Caco-2 (cell line): ENCODE data around the gene RASSF4. TPM values are rescaled to one million over a fixed set of nuclear protein-coding genes. Genes with fewer than 3 reads are reported as not detected.

Experiments
- BruUV-seq: library from RNA; stranded (reverse); fragments of 400-500 nt; replicated peaks from 2 replicates; lab custom pipeline; 2021; lab: Mats Ljungman, UMichigan
- CTCF ChIA-PET: fragments of 300-600 bp; sonication (Branson Sonifier 250); formaldehyde crosslinking; loops from one replicate; lab custom pipeline; 2022; ENCODE audit warnings: antibody characterized with exemption; lab: Charles Lee
- POLR2A ChIA-PET: fragments of 300-600 bp; sonication (Branson Sonifier 250); formaldehyde crosslinking; loops from one replicate; lab custom pipeline; 2022; ENCODE audit warnings: antibody characterized with exemption; lab: Charles Lee
- DNase-seq, 2 experiments: peaks; one replicate each; pipeline versions ENCODE4 v3.0.0 to v3.0.0-alpha.2; 2020 to 2022
- H3K27me3 ChIP-seq: replicated peaks from 2 replicates; pipeline ENCODE4 v1.6.0; 2011; ENCODE audit warnings: low read length; ENCODE audit not compliant: control insufficient read depth, insufficient read depth
- H3K36me3 ChIP-seq: 2 replicates; pipeline ENCODE4 v1.5.1; 2011; ENCODE audit warnings: low read length; ENCODE audit not compliant: control insufficient read depth, insufficient read depth
- H3K4me1 ChIP-seq: fragments of 250-450 bp; sonication (Bioruptor Pico); 2 replicates; pipeline ENCODE4 v1.5.1; 2020; ENCODE audit warnings: mild to moderate bottlenecking
- H3K4me3 ChIP-seq: 2 replicates; pipeline ENCODE4 v1.5.1; 2011; ENCODE audit warnings: low read depth, mild to moderate bottlenecking, control low read depth, low read length
- H3K9me3 ChIP-seq: fragments of 250-450 bp; sonication (Bioruptor Pico); 2 replicates; pipeline ENCODE4 v1.5.1; 2020; ENCODE audit warnings: mild to moderate bottlenecking, moderate library complexity
- H3K27ac Mint-ChIP-seq: one replicate; pipeline ENCODE4 v1.8.0; 2022; ENCODE audit warnings: mixed read lengths; ENCODE audit not compliant: unreplicated experiment
- H3K27me3 Mint-ChIP-seq: one replicate; pipeline ENCODE4 v1.8.0; 2022; ENCODE audit warnings: mixed read lengths; ENCODE audit not compliant: insufficient read depth, unreplicated experiment
- H3K36me3 Mint-ChIP-seq: one replicate; pipeline ENCODE4 v1.8.0; 2022; ENCODE audit warnings: mild to moderate bottlenecking, mixed read lengths; ENCODE audit not compliant: insufficient read depth, unreplicated experiment
- H3K4me1 Mint-ChIP-seq: one replicate; pipeline ENCODE4 v1.8.0; 2022; ENCODE audit warnings: low read depth, mixed read lengths; ENCODE audit not compliant: unreplicated experiment
- H3K4me3 Mint-ChIP-seq: one replicate; pipeline ENCODE4 v1.8.0; 2022; ENCODE audit warnings: mild to moderate bottlenecking, moderate library complexity, mixed read lengths; ENCODE audit not compliant: unreplicated experiment
- H3K9me3 Mint-ChIP-seq: one replicate; pipeline ENCODE4 v1.8.0; 2022; ENCODE audit warnings: mixed read lengths; ENCODE audit not compliant: unreplicated experiment
- CTCF ChIP-seq, 2 experiments: fragments of 200-600 bp in 1 of 2; IDR thresholded peaks; 1 replicate in 1 of 2; 2 replicates in 1 of 2; pipeline versions ENCODE4 v1.5.1 to v1.8.0; 2011 to 2022; ENCODE audit warnings: antibody characterized with exemption in 1 of 2, control low read depth in 1 of 2, inconsistent platforms in 1 of 2, low read depth in 1 of 2, low read length in 1 of 2, mild to moderate bottlenecking in 1 of 2, moderate library complexity in 1 of 2; ENCODE audit not compliant: insufficient read depth in 1 of 2, severe bottlenecking in 1 of 2, unreplicated experiment in 1 of 2
- intact Hi-C: fragments of 100-400 bp; cut with micrococcal nuclease; formaldehyde crosslinking; loops from one replicate; pipeline ENCODE4 v1.10.0; 2022; ENCODE audit not compliant: unreplicated experiment
- total RNA-seq: library from RNA; stranded (reverse); gene quantifications from 2 replicates; pipeline ENCODE4 v1.2.3, GENCODE V29; 2022

The RASSF4 gene
- total RNA-seq, 1 experiment from 2014 or later, result 55.6 TPM

GRCh38 chr10:44960482-44961229 is 1.1 kb downstream of the RASSF4 start:
- intact Hi-C loops, result no loop called here
- H3K4me1 ChIP-seq, result peaks cover 53% of the 10 kb centered on the region
- peak overlapping the region; percentile 78 for H3K4me3 Mint-ChIP-seq
- ChIA-PET POLR2A (interaction anchor here (2.9 kb wide), 1 partner anchor 18 kb away, joined by 23 read pairs; the partner anchor contains the start of gene DEPP1), CTCF (interaction anchor here (0.7 to 1.3 kb wide), 6 partner anchors 12 to 29 kb away, joined by 3 to 5 read pairs (median 4); partner anchors contain the start of gene DEPP1)
- no peaks in the 10 kb centered on the region for H3K27me3 Mint-ChIP-seq
- no peak for TF ChIP-seq CTCF (IDR thresholded peaks at IDR 0.05; ENCODE audit: insufficient read depth in 1 of 2, low read depth in 1 of 2, low read length in 1 of 2, severe bottlenecking in 1 of 2, unreplicated experiment in 1 of 2)
- no peaks in the 10 kb centered on the region for H3K27me3 ChIP-seq
- no peaks in the 10 kb centered on the region for H3K9me3 ChIP-seq
- no peak for DNase-seq
- 0 out of 2 replicates have a peak, but pooled peaks cover 2% of the 10 kb centered on the region for H3K36me3 ChIP-seq
- H3K4me3 ChIP-seq, result peak overlapping the region; percentile 82
- H3K4me1 Mint-ChIP-seq, result peaks cover 45% of the 10 kb centered on the region
- peaks cover 18% of the 10 kb centered on the region for H3K36me3 Mint-ChIP-seq
- peak overlapping the region; percentile 42 for H3K27ac Mint-ChIP-seq
- H3K9me3 Mint-ChIP-seq, result peaks cover 7% of the 10 kb centered on the region
- BruUV-seq, result no TSS peak

GRCh38 chr10:44961230-44961571 is 1.6 kb downstream of the RASSF4 start:
- H3K9me3 Mint-ChIP-seq, result peaks cover 11% of the 10 kb centered on the region
- H3K4me1 ChIP-seq, result peaks cover 58% of the 10 kb centered on the region
- H3K4me3 Mint-ChIP-seq, result peak overlapping the region; percentile 78
- TF ChIP-seq CTCF (IDR thresholded peaks at IDR 0.05; ENCODE audit: insufficient read depth in 1 of 2, low read depth in 1 of 2, low read length in 1 of 2, severe bottlenecking in 1 of 2, unreplicated experiment in 1 of 2), result no peak
- H3K36me3 ChIP-seq, result 0 out of 2 replicates have a peak, but pooled peaks cover 2% of the 10 kb centered on the region
- peaks cover 51% of the 10 kb centered on the region for H3K4me1 Mint-ChIP-seq
- no peaks in the 10 kb centered on the region for H3K27me3 ChIP-seq
- no peaks in the 10 kb centered on the region for H3K9me3 ChIP-seq
- BruUV-seq, result no TSS peak
- CTCF ChIA-PET, result interaction anchor here (0.8 to 1.5 kb wide), 6 partner anchors 12 to 28 kb away, joined by 3 to 9 read pairs (median 4); partner anchors contain the start of gene DEPP1
- 0 out of 2 replicates have a peak overlapping the region, but pooled peaks have one; percentile 2 for H3K4me3 ChIP-seq
- intact Hi-C loops, result no loop called here
- no peaks in the 10 kb centered on the region for H3K27me3 Mint-ChIP-seq
- POLR2A ChIA-PET, result interaction anchor here (2.9 kb wide), 1 partner anchor 17 kb away, joined by 23 read pairs; the partner anchor contains the start of gene DEPP1
- DNase-seq, result no peak
- peaks cover 14% of the 10 kb centered on the region for H3K36me3 Mint-ChIP-seq
- peak overlapping the region; percentile 42 for H3K27ac Mint-ChIP-seq

GRCh38 chr10:44961931-44962750 is 2.5 kb downstream of the RASSF4 start:
- Mint-ChIP-seq H3K9me3 (peaks cover 11% of the 10 kb centered on the region), H3K27me3 (no peaks in the 10 kb centered on the region), H3K27ac (peak overlapping the region; percentile 54), H3K4me1 (peaks cover 55% of the 10 kb centered on the region), H3K36me3 (peaks cover 16% of the 10 kb centered on the region), H3K4me3 (no peak overlapping the region)
- 0 out of 2 replicates have a peak, but pooled peaks cover 2% of the 10 kb centered on the region for H3K36me3 ChIP-seq
- no peak for TF ChIP-seq CTCF (IDR thresholded peaks at IDR 0.05; ENCODE audit: insufficient read depth in 1 of 2, low read depth in 1 of 2, low read length in 1 of 2, severe bottlenecking in 1 of 2, unreplicated experiment in 1 of 2)
- H3K27me3 ChIP-seq, result no peaks in the 10 kb centered on the region
- no TSS peak for BruUV-seq
- H3K4me1 ChIP-seq, result peaks cover 67% of the 10 kb centered on the region
- no peak for DNase-seq
- no peaks in the 10 kb centered on the region for H3K9me3 ChIP-seq
- ChIA-PET CTCF (interaction anchor here (1.4 to 2.1 kb wide), 3 partner anchors 9 to 29 kb away, joined by 5 to 15 read pairs (median 9); no protein-coding TSS in a partner anchor), POLR2A (interaction anchor here (1.1 kb wide), 1 partner anchor 38 kb away, joined by 3 read pairs; no protein-coding TSS in a partner anchor)
- intact Hi-C loops, result no loop called here
- H3K4me3 ChIP-seq, result no peak overlapping the region
